HG02970 (cell line): ENCODE results near the gene AFF2.
"Not testable (repeated sequence)": the region's sequence is repeated elsewhere in the genome, so short reads cannot be mapped to it uniquely, and the experiment has no call there.

Experiments used
- ATAC-seq: cut with Tn5 transposase; IDR thresholded peaks from one replicate; pipeline ENCODE4 v1.9.1; 2021; ENCODE audit warnings: mild to moderate bottlenecking, moderate library complexity, moderate number of reproducible peaks; ENCODE audit not compliant: unreplicated experiment, low FRiP score

AFF2 gene

DNA sequence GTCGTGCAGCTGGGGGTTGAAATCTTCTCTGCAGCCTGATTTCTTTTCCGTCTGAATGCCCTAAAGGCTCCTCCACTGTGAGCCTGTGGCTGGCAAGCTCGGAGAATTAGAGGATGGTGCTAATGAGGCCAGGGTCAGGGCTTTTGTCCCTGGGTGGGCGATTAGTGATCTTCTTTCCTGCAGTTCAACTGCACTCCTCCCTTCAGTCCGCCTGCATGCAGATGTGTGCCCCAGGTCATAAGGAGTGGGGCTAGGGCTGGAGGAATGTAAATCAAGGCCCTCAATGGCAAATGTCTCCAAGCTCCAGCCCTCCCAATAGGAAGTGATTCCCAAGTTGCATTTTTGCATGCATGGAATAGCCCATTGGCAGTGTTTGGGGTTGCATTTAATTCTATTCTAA is 405.0 kb downstream of the AFF2 start:
- ATAC-seq = no peak

DNA sequence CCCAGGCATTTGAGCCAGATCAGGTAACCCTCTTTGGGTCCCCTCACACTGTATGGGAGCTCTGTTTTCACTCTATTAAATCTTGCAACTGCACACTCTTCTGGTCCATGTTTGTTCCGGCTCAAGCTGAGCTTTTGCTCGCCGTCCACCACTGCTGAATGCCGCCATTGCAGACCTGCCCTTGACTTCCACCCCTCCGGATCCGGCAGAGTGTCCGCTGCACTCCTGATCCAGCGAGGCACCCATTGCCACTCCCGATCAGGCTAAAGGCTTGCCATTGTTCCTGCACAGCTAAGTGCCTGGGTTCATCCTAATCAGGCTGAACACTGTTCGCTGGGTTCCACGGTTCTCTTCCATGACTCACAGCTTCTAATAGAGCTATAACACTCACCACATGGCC is 406.2 kb downstream of the AFF2 start:
- not testable (repeated sequence) for ATAC-seq

- ATAC-seq = no peak
Observed at GRCh38 chrX:148909758-148910157, 409.3 kb downstream of the AFF2 start.

GRCh38 chrX:148913971-148914370 is 413.6 kb downstream of the AFF2 start:
- ATAC-seq = no peak

- ATAC-seq = no peak
Observed at GRCh38 chrX:148914783-148915182, 414.4 kb downstream of the AFF2 start.

DNA sequence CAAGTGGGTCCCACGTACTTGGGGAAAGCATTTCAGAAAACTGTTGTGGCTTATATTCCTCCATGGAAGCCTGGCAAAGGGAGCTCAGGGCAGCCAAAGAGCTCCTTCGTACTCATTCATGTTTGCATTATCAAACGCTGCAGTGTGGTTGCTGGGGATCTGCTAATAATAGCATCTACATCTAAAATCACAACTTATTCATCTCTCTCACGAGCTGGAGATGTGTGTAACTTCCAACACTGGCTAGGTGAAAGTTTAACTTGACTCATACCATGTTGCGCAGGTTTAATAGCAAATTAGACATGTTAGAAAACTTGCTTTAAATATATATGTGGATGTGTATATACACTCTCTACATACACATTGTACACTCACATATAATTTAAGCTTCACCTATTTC is 415.1 kb downstream of the AFF2 start:
- ATAC-seq = no peak

- ATAC-seq = no peak
Observed at GRCh38 chrX:148917441-148917840, 417.0 kb downstream of the AFF2 start.

GRCh38 chrX:148923631-148924030 is 423.2 kb downstream of the AFF2 start:
- ATAC-seq = no peak

DNA sequence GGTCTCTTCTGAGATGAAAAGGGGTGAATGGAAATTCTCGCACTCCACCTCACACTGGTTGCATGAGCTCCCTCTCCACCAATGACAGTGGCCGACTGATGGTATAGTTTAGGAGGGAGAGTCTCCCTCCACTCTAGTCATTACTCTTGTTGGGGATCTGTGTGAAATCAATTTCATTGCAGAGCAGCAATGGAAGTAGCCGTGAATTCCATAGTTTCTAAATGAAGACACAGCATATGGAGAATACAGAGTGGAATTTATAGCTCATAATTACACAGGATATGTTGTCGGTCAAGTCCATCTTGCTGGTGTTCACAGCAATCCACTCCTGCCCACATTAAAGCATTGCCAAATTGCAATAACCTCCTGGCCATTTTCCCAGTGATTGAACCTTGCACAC is 426.0 kb downstream of the AFF2 start:
- no peak for ATAC-seq

GRCh38 chrX:148928811-148929210 is 428.4 kb downstream of the AFF2 start:
- ATAC-seq = no peak

DNA sequence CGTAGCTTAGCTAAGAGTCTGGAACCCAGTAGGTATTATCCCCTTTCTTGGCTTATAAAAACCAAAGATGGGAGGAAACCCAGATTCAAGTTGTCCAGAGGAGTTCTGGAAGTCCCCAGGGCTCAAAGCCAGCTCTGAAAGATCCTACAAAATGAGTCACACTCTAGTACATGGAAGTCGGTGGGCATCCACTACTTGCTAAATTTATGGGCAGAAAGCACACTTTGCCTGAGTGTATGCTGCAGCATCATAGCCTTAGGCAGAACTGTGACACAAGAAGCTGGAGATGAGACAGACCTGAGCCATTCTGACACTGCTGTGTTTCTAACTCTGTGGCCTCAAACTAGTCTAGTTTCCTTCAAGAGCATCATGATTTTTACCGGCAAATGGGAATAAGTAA is 429.3 kb downstream of the AFF2 start:
- no peak for ATAC-seq

DNA sequence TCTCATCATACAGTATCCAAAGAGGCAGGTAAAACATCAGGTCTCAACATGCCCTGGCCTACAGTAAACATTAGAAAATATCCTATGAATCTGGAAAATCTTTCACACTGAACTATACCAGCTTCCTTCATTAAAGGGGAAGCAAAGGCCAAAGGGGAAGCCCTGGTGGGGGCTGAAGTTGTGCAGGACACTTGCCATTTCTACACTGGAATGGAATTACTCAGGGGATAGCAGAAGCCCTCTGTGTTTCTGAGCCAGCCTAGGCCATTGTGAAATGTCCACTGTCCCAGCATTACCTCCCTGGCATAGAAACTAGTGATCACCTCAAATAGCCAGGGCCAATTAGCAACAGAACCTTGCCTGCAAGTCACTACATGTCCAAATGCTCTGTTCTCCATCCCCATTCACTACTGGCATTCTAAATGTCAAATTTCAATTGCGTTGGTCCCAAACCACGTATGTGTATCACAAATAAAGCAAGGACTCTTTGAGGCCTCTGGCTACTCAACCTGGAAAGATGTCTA is 429.9 kb downstream of the AFF2 start:
- ATAC-seq = no peak

GRCh38 chrX:148933881-148934280 is 433.5 kb downstream of the AFF2 start:
- ATAC-seq = no peak

GRCh38 chrX:148938348-148938747 is 437.9 kb downstream of the AFF2 start:
- ATAC-seq = no peak

- no peak for ATAC-seq
Observed at GRCh38 chrX:148940411-148940996, 440.1 kb downstream of the AFF2 start.

DNA sequence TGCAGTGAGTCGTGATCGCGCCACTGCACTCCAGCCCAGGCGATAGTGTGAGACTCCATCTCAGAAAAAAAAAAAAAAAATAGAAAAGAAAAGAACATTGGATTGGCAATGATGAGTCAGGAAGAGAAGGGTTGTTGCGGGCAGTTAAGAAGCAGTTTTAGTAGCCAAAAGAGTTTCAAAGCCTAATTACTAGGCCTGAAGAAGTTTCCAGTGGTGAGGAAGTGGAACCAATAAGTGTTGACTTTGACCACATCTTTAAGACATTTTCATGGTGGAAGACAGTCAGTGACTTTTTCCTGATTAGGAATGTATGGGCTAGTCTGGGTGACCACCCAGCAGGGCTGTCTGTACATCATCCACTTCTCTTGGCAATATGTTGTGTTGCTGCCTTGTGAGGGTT is 442.3 kb downstream of the AFF2 start:
- ATAC-seq = no peak

GRCh38 chrX:148947399-148947975 is 447.1 kb downstream of the AFF2 start:
- no peak for ATAC-seq

DNA sequence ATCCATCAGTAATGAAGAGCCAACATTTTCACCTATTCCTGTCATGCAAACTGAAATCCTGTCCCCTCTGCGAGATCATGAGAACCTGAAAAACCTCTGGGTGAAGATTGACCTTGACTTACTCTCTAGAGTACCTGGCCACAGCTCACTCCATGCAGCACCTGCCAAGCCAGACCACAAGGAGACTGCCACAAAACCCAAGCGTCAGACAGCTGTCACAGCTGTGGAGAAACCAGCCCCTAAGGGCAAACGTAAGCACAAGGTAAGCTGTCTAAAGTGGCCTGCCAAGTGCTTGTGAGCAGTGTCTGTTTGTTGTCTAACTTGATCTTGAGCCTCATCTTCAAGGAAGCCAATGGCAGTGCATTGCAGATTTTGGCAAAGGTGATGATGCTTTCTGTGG is 455.9 kb downstream of the AFF2 start:
- ATAC-seq = no peak

GRCh38 chrX:148958901-148959300 is 458.5 kb downstream of the AFF2 start:
- ATAC-seq = no peak

- ATAC-seq = no peak
Observed at GRCh38 chrX:148960060-148960459, 459.6 kb downstream of the AFF2 start.

DNA sequence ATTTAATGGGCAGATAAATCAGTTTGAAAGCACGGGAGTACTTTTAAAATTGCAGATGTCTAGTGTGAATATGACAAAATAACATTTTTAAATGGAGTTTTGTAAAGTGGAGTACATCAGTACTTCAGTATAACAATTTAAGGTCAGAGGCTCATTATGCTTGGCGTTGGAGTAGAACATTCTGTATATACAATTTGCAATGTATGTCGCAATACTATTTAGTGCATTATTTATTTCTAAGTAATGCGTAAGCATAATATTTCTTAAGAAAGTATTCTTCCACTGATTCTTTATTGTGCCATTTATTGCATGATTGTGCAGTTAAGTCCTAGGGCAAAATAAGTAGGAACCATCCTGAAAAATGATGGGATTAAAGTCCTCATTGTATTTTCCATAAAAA is 461.6 kb downstream of the AFF2 start:
- ATAC-seq = no peak

DNA sequence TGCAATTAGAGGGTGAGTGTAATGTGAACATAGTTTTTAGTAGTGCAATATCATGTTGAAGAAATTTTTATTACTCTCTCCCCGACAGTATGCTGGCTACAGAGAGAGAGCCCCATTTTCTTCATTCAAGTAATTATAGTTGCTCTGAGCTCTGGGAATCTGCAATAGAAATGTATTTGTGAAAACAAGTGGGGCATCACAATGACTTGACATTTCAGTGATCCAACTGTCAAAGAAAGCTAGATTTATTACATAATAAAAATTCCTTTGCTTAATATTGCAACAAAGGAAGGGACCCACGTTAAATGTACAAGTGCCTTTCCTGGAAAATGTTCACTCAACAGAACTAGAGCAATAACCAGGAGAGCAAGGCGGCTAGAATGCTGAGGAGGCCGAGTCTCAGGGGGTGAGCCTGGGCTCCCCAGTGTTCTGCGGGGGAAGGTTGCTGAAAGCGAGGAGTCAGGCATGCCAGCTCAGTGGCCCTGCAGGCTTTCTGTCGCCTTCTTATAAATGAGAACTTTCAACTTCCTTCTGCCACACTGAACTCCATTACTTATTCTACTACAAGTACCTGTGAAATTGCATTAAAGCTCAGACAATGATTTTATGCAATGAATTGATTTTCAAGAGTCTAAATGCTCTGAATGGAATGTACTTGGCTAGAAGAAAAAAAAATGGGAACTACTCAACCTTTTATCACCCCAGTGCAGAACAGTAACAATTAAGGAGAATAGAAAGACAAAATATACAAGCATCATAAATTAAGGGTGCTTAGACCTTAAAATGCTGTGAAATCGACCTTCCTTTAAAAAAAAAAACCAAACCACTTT is 476.4 kb downstream of the AFF2 start:
- no peak for ATAC-seq
